DMS114 treated with DMSO at 0.1 percent for 48 hours (cell line): ENCODE measurements around the gene TMX2.
A peak's percentile ranks its signal among the peaks of the same experiment; 100 is the strongest.
"Not testable (repeated sequence)": the region's sequence is repeated elsewhere in the genome, so short reads cannot be mapped to it uniquely, and the experiment has no call there.

ENCODE experiments used
- DNase-seq: peaks from one replicate; lab custom pipeline; 2025; ENCODE audit not compliant: unreplicated experiment; lab: John Stamatoyannopoulos, UW

Gene TMX2

GRCh38 chr11:57711414-57712255 is 758 bp upstream of the TMX2 start, which contains the start of gene MED19:
MED19 (minus strand) TSS chr11:57712215; CDS start chr11:57712179, 36 bp downstream.
- peak; percentile 8 for DNase-seq

GRCh38 chr11:57713835-57714234 is 1.4 kb downstream of the TMX2 start:
- DNase-seq = no peak

DNA sequence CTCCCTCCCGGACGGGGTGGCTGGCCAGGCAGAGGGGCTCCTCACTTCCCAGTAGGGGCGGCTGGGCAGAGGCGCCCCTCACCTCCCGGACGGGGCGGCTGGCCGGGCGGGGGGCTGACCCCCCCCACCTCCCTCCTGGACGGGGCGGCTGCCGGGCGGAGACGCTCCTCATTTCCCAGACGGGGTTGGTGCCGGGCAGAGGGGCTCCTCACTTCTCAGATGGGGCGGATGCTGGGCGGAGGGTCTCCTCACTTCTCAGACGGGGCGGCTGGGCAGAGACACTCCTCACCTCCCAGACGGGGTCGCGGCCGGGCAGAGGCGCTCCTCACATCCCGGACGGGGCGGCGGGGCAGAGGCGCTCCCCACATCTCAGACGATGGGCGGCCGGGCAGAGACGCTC is 4.3 kb downstream of the TMX2 start:
- not testable (repeated sequence) for DNase-seq

GRCh38 chr11:57727185-57727584 is 14.8 kb downstream of the TMX2 start:
- DNase-seq = no peak

DNA sequence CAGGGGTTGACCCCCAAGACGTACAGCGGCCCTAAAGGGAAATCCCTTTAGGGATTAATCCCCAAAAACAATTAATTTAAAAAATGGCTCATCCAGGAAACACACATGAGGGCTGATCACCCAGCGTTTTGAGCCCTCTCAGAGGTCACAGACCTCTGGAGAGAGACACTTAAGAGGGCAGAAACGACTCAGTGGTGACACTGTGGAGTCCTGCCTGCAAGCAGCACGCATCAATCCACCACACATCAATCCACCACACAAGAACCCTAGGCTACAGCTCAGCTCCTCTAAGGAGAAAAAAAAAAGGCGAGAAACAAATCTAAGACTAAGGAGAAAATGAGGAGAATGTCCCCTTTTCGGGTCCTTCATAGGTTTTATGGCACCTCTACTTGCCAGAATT is 16.4 kb downstream of the TMX2 start:
- no peak for DNase-seq

DNA sequence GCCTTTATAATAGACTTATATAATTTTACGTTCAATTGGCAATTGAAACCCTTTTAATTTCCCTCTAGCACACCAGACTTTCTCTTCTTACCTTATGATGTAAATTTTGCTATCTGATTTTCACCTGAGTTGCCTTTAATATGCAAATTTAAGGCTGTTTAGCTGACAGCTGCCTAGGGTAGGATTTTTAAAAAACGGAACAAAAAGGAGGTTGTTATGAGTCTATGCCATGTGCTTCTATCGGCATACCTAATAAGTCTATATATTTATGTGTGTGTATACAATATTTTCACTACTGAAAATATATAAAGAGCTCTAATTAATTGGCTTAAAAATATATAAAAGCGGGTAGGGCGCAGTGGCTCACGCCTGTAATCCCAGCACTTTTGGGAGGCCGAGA is 17.1 kb downstream of the TMX2 start:
- no peak for DNase-seq

GRCh38 chr11:57732661-57733060 is 20.3 kb downstream of the TMX2 start:
- DNase-seq = no peak

DNA sequence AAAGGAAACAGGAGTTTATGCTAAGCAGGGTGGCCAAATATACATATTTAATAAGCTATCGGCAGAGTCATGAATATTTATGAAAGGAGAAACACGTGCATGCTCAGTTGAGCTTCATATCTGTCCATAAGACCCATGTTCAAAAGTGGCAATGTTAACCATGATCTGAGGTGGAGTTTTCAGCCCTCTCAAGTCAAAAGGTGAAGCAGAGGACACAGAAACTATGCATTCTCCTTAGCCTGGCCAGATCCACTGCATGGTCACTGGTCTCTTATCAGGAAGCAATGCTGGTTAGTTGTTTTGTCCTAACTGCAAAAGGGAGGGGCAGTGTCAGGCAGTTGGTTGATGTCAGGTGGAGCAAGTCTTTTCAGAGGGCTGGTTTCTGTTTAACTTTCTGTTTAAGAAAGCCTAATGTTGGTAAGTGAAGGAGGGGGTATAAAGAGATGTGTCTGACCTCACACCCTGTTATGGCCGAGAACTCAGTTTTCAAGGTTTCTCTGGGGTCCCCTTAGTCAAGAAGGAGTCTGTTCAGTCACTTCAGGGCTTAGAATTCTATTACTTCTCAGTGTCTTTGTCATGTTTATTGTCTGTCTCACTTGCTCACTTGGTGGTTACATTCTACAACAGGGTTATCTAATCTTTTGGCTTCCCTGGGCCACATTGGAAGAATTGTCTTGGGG is 23.4 kb downstream of the TMX2 start:
- no peak for DNase-seq

DNA sequence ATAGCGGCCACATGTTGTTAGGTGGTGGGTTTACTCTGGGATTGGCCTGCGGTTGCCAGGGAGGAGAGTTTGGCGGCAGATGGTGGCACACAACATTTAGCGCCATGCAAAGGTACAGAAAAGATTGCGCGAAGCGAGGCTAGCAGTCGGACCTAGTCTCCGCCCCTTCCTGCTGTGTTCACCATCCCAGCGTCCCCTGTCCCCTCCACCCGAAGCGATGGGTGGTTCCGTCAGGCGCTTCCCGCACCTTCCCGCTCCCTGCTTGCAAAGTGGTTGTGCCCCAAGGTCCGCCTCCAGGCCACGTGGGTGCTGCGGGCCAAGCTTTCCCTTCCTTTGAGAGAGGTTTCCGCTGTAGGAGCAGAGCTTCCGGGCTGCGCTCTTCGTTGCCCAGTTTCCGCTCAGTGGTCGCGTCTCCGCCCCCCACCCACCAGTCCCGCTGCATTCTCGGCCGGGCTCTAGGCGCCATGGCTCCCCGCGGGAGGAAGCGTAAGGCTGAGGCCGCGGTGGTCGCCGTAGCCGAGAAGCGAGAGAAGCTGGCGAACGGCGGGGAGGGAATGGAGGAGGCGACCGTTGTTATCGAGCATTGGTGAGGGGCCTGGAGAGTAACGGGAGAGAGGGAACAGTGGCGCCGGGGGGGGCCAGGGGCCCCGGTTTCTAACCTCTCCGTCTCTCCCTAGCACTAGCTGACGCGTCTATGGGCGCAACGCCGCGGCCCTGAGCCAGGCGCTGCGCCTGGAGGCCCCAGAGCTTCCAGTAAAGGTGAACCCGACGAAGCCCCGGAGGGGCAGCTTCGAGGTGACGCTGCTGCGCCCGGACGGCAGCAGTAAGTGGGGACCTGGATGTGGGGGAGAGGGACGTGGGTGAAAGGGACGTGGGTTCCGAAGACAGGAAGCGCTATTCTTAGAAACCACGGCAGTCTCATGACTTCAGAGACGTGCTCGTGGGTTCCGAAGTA is 29.0 kb downstream of the TMX2 start, which contains the start of gene SELENOH:
Gene SELENOH, plus strand, starts transcription at position 360 of the 955 bp plus-strand sequence. Its CDS starts 105 bp downstream, at position 465.
- DNase-seq = peak; percentile 82

DNA sequence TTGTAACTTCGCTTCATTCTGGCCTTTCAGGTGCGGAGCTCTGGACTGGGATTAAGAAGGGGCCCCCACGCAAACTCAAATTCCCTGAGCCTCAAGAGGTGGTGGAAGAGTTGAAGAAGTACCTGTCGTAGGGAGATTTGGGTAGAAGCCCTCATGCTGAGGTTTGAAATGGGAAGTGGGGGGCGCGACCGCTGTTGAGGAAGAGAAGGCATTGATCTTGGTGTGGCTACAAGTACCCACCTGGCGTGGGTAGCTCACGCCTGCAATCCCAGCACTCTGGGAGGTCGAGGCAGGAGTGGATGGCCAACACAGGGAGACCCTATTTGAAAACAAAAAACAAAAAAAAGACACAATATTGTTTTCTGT is 29.7 kb downstream of the TMX2 start:
- DNase-seq = no peak

DNA sequence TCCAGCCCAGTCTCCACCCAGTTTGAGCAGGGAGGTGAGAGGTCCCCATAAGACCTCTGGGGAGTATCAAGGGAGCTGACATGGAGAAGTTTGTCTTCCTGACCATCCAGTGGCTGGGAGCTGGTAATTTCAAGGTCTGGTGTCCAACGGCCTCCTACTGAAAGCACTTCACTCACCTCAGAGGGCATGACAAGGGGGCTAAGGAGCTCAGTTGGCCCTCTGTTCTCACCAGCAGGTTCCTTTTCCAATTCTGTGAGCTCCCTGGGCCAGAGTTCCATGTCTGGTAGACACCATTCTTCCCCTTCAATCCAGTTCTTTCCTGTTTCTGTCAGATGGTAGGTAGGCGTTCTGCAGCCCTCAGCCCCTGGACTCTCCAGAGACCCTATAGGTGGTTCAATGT is 32.0 kb downstream of the TMX2 start:
- DNase-seq = no peak

DNA sequence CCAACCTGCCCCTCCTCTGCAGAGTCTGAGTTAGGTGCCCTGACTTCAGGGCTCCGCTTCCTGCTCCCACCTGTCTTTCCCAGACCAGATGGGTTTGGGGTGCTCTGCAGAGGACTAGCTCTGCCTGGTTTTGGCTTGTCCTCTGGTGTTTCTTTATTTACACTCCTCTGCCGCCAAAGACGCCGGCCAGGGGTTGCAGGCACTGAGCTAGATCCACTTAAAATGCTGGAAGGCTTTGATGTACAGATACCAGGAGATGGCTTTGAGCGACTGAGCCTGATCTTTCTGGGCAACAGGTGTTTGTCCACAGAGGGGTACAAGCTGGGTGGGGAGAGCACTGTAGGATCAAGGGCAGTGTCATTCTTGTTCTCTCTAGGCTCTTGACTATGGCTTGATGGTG is 32.8 kb downstream of the TMX2 start:
- DNase-seq = no peak

DNA sequence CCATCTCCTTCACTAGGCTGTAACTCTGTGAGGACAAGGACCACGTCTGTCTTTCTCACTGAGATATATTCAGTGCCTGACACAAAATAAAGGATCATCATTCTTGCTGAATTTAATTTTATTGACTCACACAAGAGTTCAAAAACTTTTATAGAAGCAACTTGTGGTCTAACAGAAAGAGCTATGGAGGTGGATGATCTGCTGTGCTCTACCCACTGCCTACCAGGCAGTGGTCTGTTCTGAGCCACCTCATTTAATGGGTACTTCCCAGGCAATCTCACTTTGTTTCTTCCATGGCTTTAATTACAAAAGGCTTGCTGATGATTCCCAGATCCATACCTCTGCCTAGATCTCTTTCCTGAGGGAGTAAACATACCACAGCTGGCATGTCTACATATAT is 34.5 kb downstream of the TMX2 start:
- no peak for DNase-seq

DNA sequence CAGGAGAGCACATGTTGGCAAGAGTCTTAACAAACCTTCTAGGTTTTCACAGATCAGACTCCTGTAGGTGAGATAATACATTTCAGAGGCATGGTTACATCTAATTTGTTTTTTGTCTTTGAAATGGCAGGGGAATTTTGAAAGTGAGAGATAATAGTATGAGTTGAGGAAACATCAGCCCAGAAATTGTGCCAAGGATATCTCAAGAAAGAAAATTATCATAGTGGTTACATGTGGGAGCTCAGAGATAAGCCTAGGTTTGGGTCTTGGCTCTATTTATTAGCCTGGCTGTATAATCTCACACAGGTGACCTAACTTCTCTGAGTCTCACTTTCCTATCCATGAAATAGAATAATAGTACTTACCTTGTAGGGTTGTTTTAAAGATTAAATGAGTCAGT is 38.8 kb downstream of the TMX2 start:
- DNase-seq = no peak

DNA sequence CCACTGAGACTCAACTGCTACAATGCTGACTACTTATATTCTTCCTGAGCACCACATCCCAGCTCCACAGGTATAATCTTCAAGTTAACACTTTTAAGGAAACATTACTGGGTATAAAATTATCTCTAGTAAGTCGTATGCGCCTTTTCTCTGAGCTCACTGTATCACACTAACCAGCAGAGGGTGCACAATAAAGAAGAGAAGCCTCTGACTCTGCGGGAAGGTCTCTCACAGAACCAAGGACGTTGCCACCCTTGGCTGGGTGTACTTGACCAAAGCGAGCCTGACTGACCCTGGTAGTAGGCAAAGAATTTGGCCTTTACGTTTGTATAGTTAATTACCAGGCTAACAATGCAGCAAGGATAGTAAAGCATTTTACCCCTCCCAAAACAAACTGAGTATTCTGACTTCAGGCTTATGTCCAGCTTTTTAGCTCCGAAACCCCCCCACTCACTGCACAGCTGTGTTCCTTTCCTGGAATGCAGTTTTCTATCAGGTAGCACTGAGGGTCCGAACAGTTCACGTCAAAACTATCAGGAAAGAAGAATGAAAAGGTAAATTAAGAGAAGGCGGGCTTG is 39.4 kb downstream of the TMX2 start, which contains the start of gene BTBD18:
Gene BTBD18, minus strand, starts transcription at position 144 of the 578 bp plus-strand sequence. CDS start 631 bp downstream, outside the sequence.
- no peak for DNase-seq

DNA sequence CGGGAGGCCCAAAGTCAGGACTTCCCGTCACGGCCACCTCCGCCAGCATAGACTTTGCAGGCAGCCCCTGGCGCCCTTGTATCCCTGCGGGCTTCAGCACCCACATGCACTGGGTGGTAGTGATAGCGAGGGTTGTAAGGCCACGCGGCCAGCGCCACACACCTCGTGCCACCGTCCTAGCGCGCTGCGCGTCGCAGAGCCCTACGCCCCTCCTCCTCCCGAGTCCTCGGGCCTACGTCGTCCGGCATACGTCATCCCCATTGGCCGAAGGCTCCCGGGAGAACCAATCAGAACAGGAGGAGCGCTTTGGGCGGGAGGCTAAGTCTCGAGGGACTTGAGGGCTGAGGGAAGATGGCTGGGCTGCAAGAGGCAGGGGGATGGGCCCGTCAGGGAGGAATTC is 40.6 kb downstream of the TMX2 start:
- no peak for DNase-seq

DNA sequence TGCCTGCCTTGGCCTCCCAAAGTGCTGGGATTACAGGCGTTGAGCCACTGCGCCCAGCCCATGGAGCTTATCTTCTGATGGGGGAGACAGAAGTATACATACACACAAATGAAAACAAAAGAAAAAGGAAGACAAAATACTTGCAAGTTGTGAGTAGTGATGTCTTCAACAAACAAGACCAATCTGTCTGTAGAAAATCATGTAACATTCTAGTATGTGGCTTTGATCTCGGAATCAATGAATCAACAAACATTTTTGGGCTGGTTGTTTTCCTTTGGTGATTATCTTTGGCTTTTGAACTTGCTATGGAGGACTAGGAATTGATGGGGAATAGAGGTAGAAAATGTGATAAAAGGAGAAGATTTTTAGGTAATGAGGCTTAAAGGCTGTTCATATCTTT is 45.8 kb downstream of the TMX2 start:
- DNase-seq = no peak

- DNase-seq = peak; percentile 42
These were observed 49.2 kb downstream of the TMX2 start, which contains the start of gene CTNND1 for GRCh38 chr11:57761301-57762234. CTNND1 (plus strand) TSS chr11:57761802; CDS start chr11:57791479, 29,677 bp downstream.

DNA sequence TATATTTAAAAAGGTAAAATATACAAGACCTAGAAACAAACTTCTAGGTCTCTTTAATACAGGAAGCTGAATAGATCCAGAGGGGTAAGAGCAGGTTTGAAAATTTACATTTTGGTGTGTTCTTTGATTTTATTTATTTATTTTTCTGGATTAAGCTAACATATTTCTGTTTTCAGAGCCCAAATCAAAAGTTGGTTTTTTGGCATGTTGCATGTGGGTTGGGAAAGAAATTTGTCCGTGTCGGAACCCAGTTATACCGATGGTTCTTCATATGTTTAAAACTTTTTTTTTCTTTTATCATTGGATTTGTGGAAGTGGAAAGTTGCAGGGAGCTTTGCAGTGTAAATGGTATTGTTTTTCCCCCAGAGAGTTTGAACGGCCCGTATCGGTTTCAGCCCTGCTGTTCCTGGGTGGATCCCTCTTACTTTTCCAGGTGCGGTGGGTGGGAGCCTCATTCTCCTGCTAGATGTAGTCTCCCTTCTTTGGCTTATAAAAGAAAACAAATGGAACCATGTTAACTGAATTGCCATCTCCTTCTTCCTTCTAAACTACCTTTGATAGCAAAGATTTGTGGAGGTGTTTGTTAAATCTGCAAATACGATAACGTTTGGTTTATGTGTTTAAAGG is 50.0 kb downstream of the TMX2 start:
- DNase-seq = no peak
